ENCODE data around the gene SLC24A5.

SLC24A5 gene

DNA sequence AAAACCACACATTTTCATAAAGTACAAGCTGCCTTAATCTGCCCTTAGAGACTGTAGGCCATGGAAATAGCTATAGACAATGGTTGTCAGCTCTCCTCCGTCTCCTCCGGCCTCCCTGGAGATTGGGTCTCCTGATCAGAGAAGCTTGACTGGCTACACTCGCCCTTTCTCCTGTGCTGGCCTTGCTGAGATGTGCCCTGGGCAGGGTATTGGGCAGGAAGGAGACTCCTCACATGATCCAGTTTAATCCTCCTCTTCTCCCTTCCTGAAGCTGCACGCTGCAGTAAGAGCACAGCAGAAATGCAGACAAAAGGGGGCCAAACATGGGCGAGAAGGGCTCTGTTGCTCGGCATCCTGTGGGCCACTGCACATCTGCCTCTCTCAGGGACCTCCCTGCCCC is at the start of gene SLC24A5:
Gene SLC24A5 (plus strand): TSS at position 246 of the 400 bp plus-strand sequence. CDS start 55 bp downstream, at position 301.
- Mint-ChIP-seq H3K4me3 (no peak within 1 kb of the TSS), H3K4me1 (ENCODE audit: low read depth) (no peaks in the 10 kb centered on the region), H3K27ac (no peak within 1 kb of the TSS), H3K9me3 (no peaks in the 10 kb centered on the region), H3K36me3 (ENCODE audit: low read depth) (no peaks in the 10 kb centered on the region), H3K27me3 (peaks cover 5% of the 10 kb centered on the region)
- intact Hi-C loops (cut with micrococcal nuclease) = no loop called here

DNA sequence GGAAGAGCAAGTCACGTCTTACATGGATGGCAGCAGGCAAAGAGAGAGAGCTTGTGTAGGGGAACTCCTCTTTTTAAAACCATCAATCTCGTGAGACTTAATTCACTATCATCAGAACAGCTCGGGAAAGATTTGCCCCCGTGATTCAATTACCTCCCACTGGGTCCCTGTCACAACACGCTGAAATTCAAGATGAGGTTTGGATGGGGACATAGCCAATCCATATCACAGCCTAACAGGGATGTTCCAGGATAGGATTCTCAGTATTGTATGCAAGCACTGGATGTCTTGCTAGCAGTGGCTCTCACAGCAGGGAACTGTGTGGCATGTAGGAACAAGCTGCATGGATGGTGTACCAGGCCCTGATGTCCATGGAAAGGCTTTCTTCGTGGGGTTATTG is 47.8 kb upstream of the SLC24A5 start:
- H3K9me3 Mint-ChIP-seq = no peaks in the 10 kb centered on the region
- peaks cover 2% of the 10 kb centered on the region for H3K27me3 Mint-ChIP-seq
- no peaks in the 10 kb centered on the region for H3K36me3 Mint-ChIP-seq (ENCODE audit: low read depth)
- H3K27ac Mint-ChIP-seq = no peak overlapping the region
- H3K4me1 Mint-ChIP-seq (ENCODE audit: low read depth) = no peaks in the 10 kb centered on the region
- intact Hi-C loops (cut with micrococcal nuclease) = no loop called here
- no peak overlapping the region for H3K4me3 Mint-ChIP-seq

DNA sequence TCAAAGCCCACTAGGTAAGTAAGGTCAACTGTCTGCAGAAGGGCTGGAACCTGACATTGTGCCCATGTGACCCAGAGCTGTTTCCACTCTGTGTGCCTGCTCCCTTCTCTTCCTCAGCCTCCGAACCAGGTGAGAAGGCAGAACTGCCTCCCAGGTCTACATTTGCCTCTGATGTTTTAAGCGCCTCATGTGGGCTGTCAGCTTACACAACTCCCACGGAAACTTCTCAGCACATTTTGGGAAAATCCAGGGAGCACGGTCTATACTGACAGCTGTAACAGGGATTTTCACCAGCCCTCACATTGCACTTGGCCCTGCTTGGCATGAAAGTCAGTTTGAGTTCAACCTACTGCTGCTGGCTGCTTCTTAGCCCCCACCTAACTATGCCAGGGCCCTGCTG is 46.9 kb upstream of the SLC24A5 start:
- Mint-ChIP-seq H3K4me3 (no peak overlapping the region), H3K36me3 (ENCODE audit: low read depth) (no peaks in the 10 kb centered on the region), H3K4me1 (ENCODE audit: low read depth) (no peaks in the 10 kb centered on the region), H3K27me3 (peaks cover 2% of the 10 kb centered on the region), H3K27ac (no peak overlapping the region), H3K9me3 (no peaks in the 10 kb centered on the region)
- intact Hi-C loops (cut with micrococcal nuclease) = no loop called here

DNA sequence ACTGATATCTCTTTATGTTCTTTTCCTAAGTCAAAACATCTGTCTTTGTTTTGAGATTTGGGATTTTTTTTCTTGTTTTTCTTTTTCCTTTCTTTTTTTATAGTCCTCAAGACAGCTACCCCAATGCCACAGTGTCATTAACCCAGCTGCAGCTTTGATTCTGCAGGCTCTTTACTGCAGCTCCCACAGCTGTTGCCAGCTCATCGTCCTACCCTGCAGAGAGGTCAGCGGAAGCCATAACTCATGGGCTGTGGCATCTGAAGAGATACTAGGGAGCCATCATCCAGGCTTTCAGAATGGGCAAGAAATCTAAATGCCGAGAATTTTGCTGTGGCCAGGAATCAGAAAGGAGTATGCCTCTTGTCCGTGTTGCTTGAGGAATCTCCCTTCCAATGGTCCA is 44.3 kb upstream of the SLC24A5 start:
- intact Hi-C loops (cut with micrococcal nuclease) = no loop called here
- Mint-ChIP-seq H3K9me3 (no peaks in the 10 kb centered on the region), H3K36me3 (ENCODE audit: low read depth) (no peaks in the 10 kb centered on the region), H3K27ac (no peak overlapping the region), H3K4me3 (no peak overlapping the region), H3K4me1 (ENCODE audit: low read depth) (no peaks in the 10 kb centered on the region), H3K27me3 (peaks cover 3% of the 10 kb centered on the region)

DNA sequence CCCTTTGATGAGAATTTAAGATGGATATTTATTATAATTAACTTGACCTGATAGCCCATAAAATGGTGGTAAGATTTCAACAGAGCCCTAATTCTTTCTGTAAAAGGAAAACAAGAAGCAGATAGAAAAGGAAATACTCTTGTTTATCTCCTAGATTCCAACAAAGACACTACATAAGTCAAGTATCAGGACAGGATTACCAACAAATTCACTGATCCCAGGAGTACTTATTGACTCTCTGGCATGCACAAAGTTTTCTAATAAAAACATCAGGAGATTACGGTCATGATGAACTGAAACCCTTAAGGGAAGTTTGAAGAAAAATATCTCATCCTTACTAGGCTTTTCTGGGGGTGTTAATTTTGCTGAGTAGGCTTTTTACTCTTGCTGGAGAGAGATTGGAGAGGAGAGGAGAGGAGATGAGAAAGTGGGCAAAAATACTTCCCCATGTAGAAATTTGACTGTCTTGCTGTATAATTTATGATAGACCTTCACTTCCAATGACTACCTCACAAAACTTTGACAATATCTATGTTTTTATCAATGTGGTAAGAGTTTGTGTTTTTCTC is 43.1 kb upstream of the SLC24A5 start:
- Mint-ChIP-seq H3K27ac (no peak overlapping the region), H3K27me3 (peaks cover 3% of the 10 kb centered on the region), H3K4me1 (ENCODE audit: low read depth) (no peaks in the 10 kb centered on the region), H3K36me3 (ENCODE audit: low read depth) (no peaks in the 10 kb centered on the region), H3K9me3 (no peaks in the 10 kb centered on the region), H3K4me3 (no peak overlapping the region)
- intact Hi-C loops (cut with micrococcal nuclease) = no loop called here

DNA sequence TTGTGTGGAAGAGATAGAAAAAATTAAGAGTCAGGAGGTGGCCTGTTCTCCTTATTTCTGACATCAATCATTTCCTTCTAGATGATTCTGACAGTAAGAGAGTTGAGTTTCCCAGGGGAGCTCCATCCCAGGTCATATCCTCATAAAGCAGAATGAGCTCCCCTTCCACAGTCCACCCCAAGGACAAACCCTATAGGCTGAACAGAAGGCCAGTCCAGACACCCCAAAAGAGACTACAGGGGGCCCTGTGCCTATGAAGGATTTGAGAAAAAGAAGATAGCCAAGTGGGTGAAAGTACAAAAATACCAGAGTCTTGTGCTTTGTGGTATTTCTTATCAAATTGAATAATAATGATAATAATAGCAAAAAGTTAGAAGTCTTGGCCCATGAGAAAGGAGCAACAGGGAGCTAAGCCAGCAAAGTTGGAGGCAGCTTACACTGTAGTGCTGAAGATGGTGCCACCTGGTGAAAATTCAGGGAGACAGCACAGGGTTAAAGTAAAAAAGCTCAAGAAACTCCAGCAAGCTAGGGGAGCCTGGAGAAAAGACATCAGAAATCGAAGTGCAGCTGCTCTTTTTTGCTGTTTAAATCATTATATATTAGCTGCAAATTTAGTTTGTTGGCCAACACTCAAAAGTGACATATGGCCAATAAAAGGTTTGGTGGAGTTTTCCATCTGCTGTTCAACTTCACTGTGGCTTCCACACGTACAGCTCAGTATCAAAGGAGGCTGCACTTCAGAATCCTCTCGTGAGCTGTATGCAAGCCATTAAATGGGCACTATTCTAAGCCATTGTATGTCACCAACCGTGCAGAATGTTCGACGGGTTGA is 35.8 kb upstream of the SLC24A5 start:
- H3K27me3 Mint-ChIP-seq = peaks cover 3% of the 10 kb centered on the region
- no peak overlapping the region for H3K27ac Mint-ChIP-seq
- no peaks in the 10 kb centered on the region for H3K9me3 Mint-ChIP-seq
- H3K4me3 Mint-ChIP-seq = no peak overlapping the region
- intact Hi-C loops (cut with micrococcal nuclease) = no loop called here
- no peaks in the 10 kb centered on the region for H3K36me3 Mint-ChIP-seq (ENCODE audit: low read depth)
- H3K4me1 Mint-ChIP-seq (ENCODE audit: low read depth) = no peaks in the 10 kb centered on the region

DNA sequence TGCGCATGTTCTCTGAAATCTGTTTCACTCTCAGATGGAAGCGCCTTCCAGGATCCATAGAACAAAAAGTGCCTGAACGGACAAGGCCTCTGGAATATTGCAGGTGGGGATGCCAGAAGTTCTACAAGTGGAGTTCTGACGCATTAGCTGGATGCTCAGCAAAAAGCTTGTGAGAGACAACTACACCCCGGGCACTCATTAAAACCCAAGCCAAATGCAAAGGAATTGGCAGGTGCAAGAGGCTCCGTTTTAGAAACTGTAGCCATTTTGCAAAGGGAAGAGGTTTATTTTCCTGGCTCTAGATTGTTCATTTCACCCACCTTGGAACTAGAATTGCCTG is 35.2 kb upstream of the SLC24A5 start:
- Mint-ChIP-seq H3K4me1 (ENCODE audit: low read depth) (no peaks in the 10 kb centered on the region), H3K9me3 (no peaks in the 10 kb centered on the region)

DNA sequence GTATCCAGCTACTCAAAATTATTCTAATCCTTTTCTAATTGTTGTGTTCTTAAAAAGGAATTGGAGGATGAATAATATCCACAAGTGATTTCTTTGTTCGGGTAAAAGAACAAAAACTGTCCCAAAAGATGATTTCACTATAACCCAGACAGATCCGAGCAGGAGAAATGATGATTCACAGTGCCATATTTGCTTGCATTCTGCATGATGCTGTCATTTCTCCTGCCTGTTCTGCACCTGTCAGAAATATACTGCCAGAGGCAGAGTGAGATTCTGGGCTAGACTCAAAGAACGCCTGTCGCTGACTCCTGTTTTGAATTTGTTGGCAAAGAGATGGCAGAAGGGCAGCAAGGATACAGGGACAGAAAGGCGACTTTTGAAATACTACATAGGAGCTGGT is 34.7 kb upstream of the SLC24A5 start:
- H3K4me3 Mint-ChIP-seq = no peak overlapping the region
- intact Hi-C loops (cut with micrococcal nuclease) = no loop called here
- H3K4me1 Mint-ChIP-seq (ENCODE audit: low read depth) = no peaks in the 10 kb centered on the region
- no peaks in the 10 kb centered on the region for H3K9me3 Mint-ChIP-seq
- no peaks in the 10 kb centered on the region for H3K36me3 Mint-ChIP-seq (ENCODE audit: low read depth)
- H3K27me3 Mint-ChIP-seq = peaks cover 3% of the 10 kb centered on the region
- H3K27ac Mint-ChIP-seq = no peak overlapping the region

More for the DNA sequence above, 35.2 kb upstream of the SLC24A5 start:
- H3K27me3 Mint-ChIP-seq = peaks cover 3% of the 10 kb centered on the region
- no peak overlapping the region for H3K4me3 Mint-ChIP-seq
- no peak overlapping the region for H3K27ac Mint-ChIP-seq
- H3K36me3 Mint-ChIP-seq (ENCODE audit: low read depth) = no peaks in the 10 kb centered on the region
- intact Hi-C loops (cut with micrococcal nuclease) = no loop called here

DNA sequence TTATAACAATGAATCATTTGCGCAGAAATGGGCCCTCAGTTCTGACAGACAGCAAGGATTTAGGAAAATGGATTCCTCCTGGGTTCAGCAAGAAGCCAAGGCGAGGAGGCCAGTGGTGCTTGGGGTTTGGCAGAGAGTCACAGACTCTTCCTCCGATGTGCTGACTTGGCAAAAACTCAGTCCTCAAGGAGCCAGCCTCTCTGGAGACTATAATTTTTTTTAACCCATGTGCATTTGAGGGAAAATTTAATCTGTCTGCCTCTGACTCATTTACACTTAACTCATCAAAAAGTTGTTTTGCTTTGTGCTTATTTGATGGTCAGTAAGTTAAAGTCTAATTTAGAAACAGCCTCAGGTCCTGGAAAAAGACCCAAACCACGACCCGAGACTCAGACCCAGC is 34.2 kb upstream of the SLC24A5 start:
- Mint-ChIP-seq H3K9me3 (no peaks in the 10 kb centered on the region), H3K27ac (no peak overlapping the region), H3K36me3 (ENCODE audit: low read depth) (no peaks in the 10 kb centered on the region), H3K4me1 (ENCODE audit: low read depth) (no peaks in the 10 kb centered on the region), H3K4me3 (no peak overlapping the region), H3K27me3 (peaks cover 3% of the 10 kb centered on the region)
- intact Hi-C loops (cut with micrococcal nuclease) = no loop called here

DNA sequence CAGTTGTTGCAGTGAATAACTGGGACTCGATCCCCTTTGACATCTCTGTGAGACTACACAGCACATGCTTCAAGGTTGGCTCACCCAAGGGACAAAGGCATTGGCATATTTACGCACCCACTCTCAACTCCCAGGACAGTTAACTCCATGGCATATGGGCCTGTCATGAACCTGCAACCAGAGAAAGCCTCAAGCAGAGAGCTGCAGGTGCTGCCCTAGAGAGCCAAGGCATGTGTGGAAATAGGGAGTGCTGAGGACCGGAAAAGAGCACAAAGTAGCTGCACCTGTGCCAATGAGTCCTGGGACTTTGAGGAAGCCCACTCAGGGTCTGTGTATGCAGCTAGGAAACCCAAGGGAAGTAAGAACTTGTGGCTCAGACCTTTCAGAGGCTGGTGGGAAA is 32.9 kb upstream of the SLC24A5 start:
- intact Hi-C loops (cut with micrococcal nuclease) = no loop called here
- Mint-ChIP-seq H3K27me3 (peaks cover 3% of the 10 kb centered on the region), H3K27ac (no peak overlapping the region), H3K4me3 (no peak overlapping the region), H3K4me1 (ENCODE audit: low read depth) (no peaks in the 10 kb centered on the region), H3K9me3 (no peaks in the 10 kb centered on the region), H3K36me3 (ENCODE audit: low read depth) (no peaks in the 10 kb centered on the region)

DNA sequence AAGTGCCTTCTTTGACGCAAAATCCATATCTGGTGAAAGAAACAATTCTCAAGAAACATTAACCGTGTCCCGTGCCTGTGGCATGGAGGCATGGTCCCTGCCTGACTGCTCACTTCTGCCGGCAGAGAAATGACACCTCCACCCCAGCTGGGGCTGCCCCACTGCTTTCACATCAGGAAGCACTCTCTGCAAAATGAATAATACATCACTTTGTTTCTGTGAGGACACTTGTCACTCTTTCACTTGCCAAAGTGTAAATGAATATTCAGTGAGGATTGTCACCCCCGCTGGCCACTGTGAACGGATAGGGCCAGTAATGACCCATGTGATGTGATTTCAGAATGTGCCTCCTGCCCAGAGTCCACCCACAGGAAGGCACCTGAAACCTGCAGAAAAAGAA is 31.1 kb upstream of the SLC24A5 start:
- no peaks in the 10 kb centered on the region for H3K36me3 Mint-ChIP-seq (ENCODE audit: low read depth)
- no peaks in the 10 kb centered on the region for H3K9me3 Mint-ChIP-seq
- no peaks in the 10 kb centered on the region for H3K4me1 Mint-ChIP-seq (ENCODE audit: low read depth)
- peaks cover 3% of the 10 kb centered on the region for H3K27me3 Mint-ChIP-seq
- intact Hi-C loops (cut with micrococcal nuclease) = no loop called here
- H3K4me3 Mint-ChIP-seq = no peak overlapping the region
- H3K27ac Mint-ChIP-seq = no peak overlapping the region

DNA sequence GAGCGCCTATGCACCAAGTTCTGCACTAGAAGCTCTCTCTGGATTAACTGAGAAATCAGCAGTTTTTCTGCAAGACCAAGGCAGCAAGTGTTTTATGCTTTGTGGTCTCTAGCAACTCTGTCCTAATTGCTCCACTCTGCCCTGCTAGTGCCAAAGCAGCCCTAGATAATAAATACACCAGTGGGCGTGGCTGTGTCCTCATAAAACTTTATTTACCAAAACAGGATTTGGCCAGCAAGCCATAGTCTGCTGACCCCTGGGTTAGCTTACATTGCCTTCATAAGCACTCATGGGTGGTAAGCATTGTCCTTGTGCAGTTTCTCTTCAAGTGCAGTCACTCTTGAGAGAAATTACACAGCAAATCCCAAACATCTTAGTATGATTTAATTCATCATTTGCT is 30.7 kb upstream of the SLC24A5 start:
- Mint-ChIP-seq H3K27me3 (peaks cover 3% of the 10 kb centered on the region), H3K4me3 (no peak overlapping the region), H3K9me3 (no peaks in the 10 kb centered on the region), H3K27ac (no peak overlapping the region), H3K36me3 (ENCODE audit: low read depth) (no peaks in the 10 kb centered on the region), H3K4me1 (ENCODE audit: low read depth) (no peaks in the 10 kb centered on the region)
- intact Hi-C loops (cut with micrococcal nuclease) = no loop called here

DNA sequence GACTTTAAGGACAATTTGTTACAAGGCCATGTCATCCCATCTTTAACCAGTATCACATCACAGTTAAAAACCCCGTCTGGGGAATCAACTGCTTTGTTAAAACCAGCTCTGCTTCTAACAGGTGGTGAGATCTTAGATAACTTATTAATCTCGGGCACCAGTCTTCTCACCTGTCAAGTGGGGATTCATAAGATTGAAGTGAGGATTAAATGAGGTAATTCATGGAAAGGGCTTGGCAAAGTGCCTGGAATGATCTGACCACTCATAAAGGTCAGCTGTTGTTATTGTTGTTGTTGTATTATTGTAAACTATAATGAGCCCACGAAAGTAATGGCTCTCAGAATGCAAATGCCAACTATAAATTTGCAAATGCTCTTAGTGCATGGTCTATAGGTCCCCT is 30.1 kb upstream of the SLC24A5 start:
- no peaks in the 10 kb centered on the region for H3K36me3 Mint-ChIP-seq (ENCODE audit: low read depth)
- intact Hi-C loops (cut with micrococcal nuclease) = no loop called here
- H3K27ac Mint-ChIP-seq = no peak overlapping the region
- peaks cover 3% of the 10 kb centered on the region for H3K27me3 Mint-ChIP-seq
- H3K4me1 Mint-ChIP-seq (ENCODE audit: low read depth) = no peaks in the 10 kb centered on the region
- no peak overlapping the region for H3K4me3 Mint-ChIP-seq
- H3K9me3 Mint-ChIP-seq = no peaks in the 10 kb centered on the region

DNA sequence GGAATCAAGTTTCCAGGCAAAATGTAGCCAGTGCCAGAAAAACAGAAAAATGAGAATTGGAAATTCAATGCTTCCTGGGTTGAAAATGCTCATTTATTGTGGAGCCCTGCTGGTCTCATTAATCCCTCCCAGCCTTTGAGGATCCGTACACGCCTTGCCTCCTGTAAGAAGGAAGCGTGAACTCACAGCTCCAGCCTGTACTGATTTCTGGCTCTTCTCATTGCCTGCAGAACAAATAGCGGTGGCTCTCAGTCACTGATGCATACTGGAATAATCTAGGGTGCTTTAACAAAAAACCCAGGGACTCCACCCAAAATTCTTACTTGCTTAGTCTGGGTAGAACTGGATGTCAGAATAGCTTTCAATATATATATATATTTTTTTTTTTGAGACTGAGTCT is 29.3 kb upstream of the SLC24A5 start:
- H3K27ac Mint-ChIP-seq = no peak overlapping the region
- peaks cover 3% of the 10 kb centered on the region for H3K27me3 Mint-ChIP-seq
- H3K9me3 Mint-ChIP-seq = no peaks in the 10 kb centered on the region
- H3K4me3 Mint-ChIP-seq = no peak overlapping the region
- intact Hi-C loops (cut with micrococcal nuclease) = no loop called here
- no peaks in the 10 kb centered on the region for H3K4me1 Mint-ChIP-seq (ENCODE audit: low read depth)
- H3K36me3 Mint-ChIP-seq (ENCODE audit: low read depth) = no peaks in the 10 kb centered on the region

DNA sequence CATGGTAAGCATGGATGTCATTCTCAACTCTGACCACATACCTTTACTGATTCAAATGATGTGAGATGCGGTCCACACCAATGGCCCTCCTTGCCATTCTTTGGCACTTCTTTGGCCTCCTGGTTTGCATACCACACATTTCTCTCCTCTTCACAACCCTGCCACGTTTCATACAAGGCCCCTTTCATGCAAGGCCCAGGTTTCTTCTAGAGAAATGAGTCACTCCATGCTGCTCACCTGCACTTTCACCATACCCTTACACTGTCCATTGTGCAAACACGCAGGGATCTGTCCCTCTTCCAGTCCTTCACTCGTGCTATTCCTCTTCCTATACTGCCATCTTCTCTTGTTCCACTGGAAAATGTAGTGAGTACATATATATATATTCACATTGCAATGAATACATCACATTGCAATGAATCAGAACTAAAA is 24.4 kb upstream of the SLC24A5 start:
- Mint-ChIP-seq H3K36me3 (ENCODE audit: low read depth) (no peaks in the 10 kb centered on the region), H3K4me1 (ENCODE audit: low read depth) (no peaks in the 10 kb centered on the region), H3K27me3 (peaks cover 1% of the 10 kb centered on the region), H3K4me3 (no peak overlapping the region), H3K9me3 (no peaks in the 10 kb centered on the region), H3K27ac (no peak overlapping the region)
- intact Hi-C loops (cut with micrococcal nuclease) = no loop called here

All from dendritic cell treated with granulocyte-macrophage colony-stimulating factor and Interleukin-4, amounts not matched to agents 40 ng/mL and 50 ng/mL, for 4 days (primary cell).